Endodermal cell (in vitro differentiated cells): ENCODE results near the gene KRTAP21-1. TPM values are rescaled to one million over a fixed set of nuclear protein-coding genes. Genes with fewer than 3 reads are reported as not detected.
A peak's percentile ranks its signal among the peaks of the same experiment; 100 is the strongest.

ENCODE experiments used
- DNase-seq: peaks from one replicate; pipeline ENCODE4 v3.0.0-alpha.2; 2017
- H3K27ac ChIP-seq: 2 replicates; pipeline ENCODE4 v1.5.1; 2013; ENCODE audit warnings: mild to moderate bottlenecking, low read depth, low read length, moderate library complexity
- H3K27me3 ChIP-seq: 2 replicates; pipeline ENCODE4 v1.6.1; 2013; ENCODE audit warnings: mild to moderate bottlenecking, low read length, moderate library complexity; ENCODE audit not compliant: insufficient read depth, control insufficient read depth, poor library complexity, severe bottlenecking
- H3K36me3 ChIP-seq: 2 replicates; pipeline ENCODE4 v1.7.0; 2013; ENCODE audit warnings: mild to moderate bottlenecking, low read length, moderate library complexity; ENCODE audit not compliant: control insufficient read depth, insufficient read depth
- H3K4me1 ChIP-seq: one replicate; pipeline ENCODE4 v1.7.0; 2013; ENCODE audit warnings: low read length; ENCODE audit not compliant: control insufficient read depth, insufficient read depth
- H3K4me3 ChIP-seq: 2 replicates; pipeline ENCODE4 v1.5.1; 2013; ENCODE audit warnings: mild to moderate bottlenecking, low read length, moderate library complexity
- H3K9ac ChIP-seq: 2 replicates; pipeline ENCODE4 v1.6.1; 2013; ENCODE audit warnings: mild to moderate bottlenecking, low read length, moderate library complexity; ENCODE audit not compliant: poor library complexity, severe bottlenecking; ENCODE audit errors: extremely low read depth
- H3K9me3 ChIP-seq: 2 replicates; pipeline ENCODE4 v1.6.1; 2013; ENCODE audit warnings: mild to moderate bottlenecking, low read length, moderate library complexity; ENCODE audit not compliant: control insufficient read depth
- H3K27ac Mint-ChIP-seq: 2 replicates; pipeline ENCODE4 v1.8.0; 2020; ENCODE audit warnings: mixed read lengths
- H3K27me3 Mint-ChIP-seq: 2 replicates; pipeline ENCODE4 v1.8.0; 2021; ENCODE audit warnings: mild to moderate bottlenecking, mixed read lengths; ENCODE audit not compliant: insufficient read depth
- H3K36me3 Mint-ChIP-seq: 2 replicates; pipeline ENCODE4 v1.8.0; 2020; ENCODE audit warnings: low read depth, mixed read lengths
- H3K4me1 Mint-ChIP-seq: 2 replicates; pipeline ENCODE4 v1.8.0; 2020; ENCODE audit warnings: mixed read lengths
- H3K4me3 Mint-ChIP-seq: 2 replicates; pipeline ENCODE4 v1.8.0; 2020; ENCODE audit warnings: mild to moderate bottlenecking, moderate library complexity, mixed read lengths
- H3K9me3 Mint-ChIP-seq: 2 replicates; pipeline ENCODE4 v1.8.0; 2020; ENCODE audit warnings: mild to moderate bottlenecking, mixed read lengths
- CTCF ChIP-seq: fragments of 200-600 bp; sonication (generic); conservative IDR thresholded peaks from 2 replicates; pipeline ENCODE4 v1.5.0; 2021; ENCODE audit warnings: antibody characterized with exemption, mild to moderate bottlenecking
- WGBS, 2 experiments: methylation state at CpG; one replicate each; pipeline versions ENCODE4 v1.1.5 to v1.1.7; 2013; ENCODE audit warnings: missing lambda C conversion rate in 2 of 2, mixed read lengths in 1 of 2; ENCODE audit not compliant: insufficient coverage in 1 of 2, insufficient read length in 1 of 2; 5-methylcytosine and 5-hydroxymethylcytosine counted together
- total RNA-seq, 2 donors: library from RNA; stranded (reverse); fragmentation: NEBNext Ultra II Directional in 1 of 2; extraction: Animal tissue kit (Norgen Biotek cat#: 25700) in 1 of 2; gene quantifications; 2 replicates in 1 of 2; 3 replicates in 1 of 2; pipeline ENCODE4 v1.2.1, GENCODE V29; 2021

KRTAP21-1 gene
- total RNA-seq, 2 donors from 2014 or later: not detected

- no peak overlapping the region for H3K4me3 ChIP-seq
Observed at GRCh38 chr21:30714456-30714855, 40.8 kb downstream of the KRTAP21-1 start.

GRCh38 chr21:30713766-30714165 is 41.5 kb downstream of the KRTAP21-1 start:
- Histone ChIP-seq H3K4me3 (no peak overlapping the region), H3K36me3 (no peaks in the 10 kb centered on the region), H3K27me3 (no peaks in the 10 kb centered on the region), H3K27ac (no peak overlapping the region), H3K9me3 (no peaks in the 10 kb centered on the region), H3K9ac (no peak overlapping the region), H3K4me1 (no peaks in the 10 kb centered on the region)
- H3K27me3 Mint-ChIP-seq: no peaks in the 10 kb centered on the region
- H3K9me3 Mint-ChIP-seq: peaks cover 15% of the 10 kb centered on the region
- H3K4me1 Mint-ChIP-seq: no peaks in the 10 kb centered on the region
- WGBS, 2 experiments: 90 to 95% methylated on average over 2 to 3 of the region's 3 CpGs
- H3K36me3 Mint-ChIP-seq: no peaks in the 10 kb centered on the region
- H3K4me3 Mint-ChIP-seq: no peak overlapping the region
- TF ChIP-seq CTCF: no peak
- DNase-seq: no peak
- H3K27ac Mint-ChIP-seq: no peak overlapping the region

More at GRCh38 chr21:30714456-30714855, 40.8 kb downstream of the KRTAP21-1 start:
- Mint-ChIP-seq H3K27ac (no peak overlapping the region), H3K4me3 (no peak overlapping the region), H3K9me3 (peaks cover 15% of the 10 kb centered on the region), H3K4me1 (no peaks in the 10 kb centered on the region), H3K27me3 (no peaks in the 10 kb centered on the region), H3K36me3 (no peaks in the 10 kb centered on the region)
- Histone ChIP-seq H3K9me3 (no peaks in the 10 kb centered on the region), H3K27ac (no peak overlapping the region), H3K27me3 (no peaks in the 10 kb centered on the region), H3K9ac (no peak overlapping the region), H3K36me3 (no peaks in the 10 kb centered on the region), H3K4me1 (no peaks in the 10 kb centered on the region)
- TF ChIP-seq CTCF: peak; percentile 54
- WGBS, 2 experiments: 70 to 80% methylated on average over 2 to 3 of the region's 3 CpGs
- no peak for DNase-seq

- Mint-ChIP-seq H3K4me3 (no peak overlapping the region), H3K9me3 (peaks cover 21% of the 10 kb centered on the region), H3K27me3 (no peaks in the 10 kb centered on the region), H3K36me3 (no peaks in the 10 kb centered on the region), H3K27ac (no peak overlapping the region), H3K4me1 (no peaks in the 10 kb centered on the region)
- TF ChIP-seq CTCF: no peak
- Histone ChIP-seq H3K27me3 (no peaks in the 10 kb centered on the region), H3K27ac (no peak overlapping the region), H3K9ac (no peak overlapping the region), H3K4me1 (no peaks in the 10 kb centered on the region), H3K36me3 (no peaks in the 10 kb centered on the region), H3K4me3 (no peak overlapping the region), H3K9me3 (no peaks in the 10 kb centered on the region)
- DNase-seq: no peak
- WGBS, 2 experiments: 72 to 78% methylated on average over 3 of the region's 3 CpGs
Observed at GRCh38 chr21:30710499-30710898, 44.7 kb downstream of the KRTAP21-1 start.
